Measurements from ENCODE around the gene ZNRF1. TPM values are rescaled to one million over a fixed set of nuclear protein-coding genes. Genes with fewer than 3 reads are reported as not detected.
"Not testable (repeated sequence)": the region's sequence is repeated elsewhere in the genome, so short reads cannot be mapped to it uniquely, and the experiment has no call there.

ZNRF1 gene
- total RNA-seq, 1 experiment from 2014 or later, result 48.2 TPM

DNA sequence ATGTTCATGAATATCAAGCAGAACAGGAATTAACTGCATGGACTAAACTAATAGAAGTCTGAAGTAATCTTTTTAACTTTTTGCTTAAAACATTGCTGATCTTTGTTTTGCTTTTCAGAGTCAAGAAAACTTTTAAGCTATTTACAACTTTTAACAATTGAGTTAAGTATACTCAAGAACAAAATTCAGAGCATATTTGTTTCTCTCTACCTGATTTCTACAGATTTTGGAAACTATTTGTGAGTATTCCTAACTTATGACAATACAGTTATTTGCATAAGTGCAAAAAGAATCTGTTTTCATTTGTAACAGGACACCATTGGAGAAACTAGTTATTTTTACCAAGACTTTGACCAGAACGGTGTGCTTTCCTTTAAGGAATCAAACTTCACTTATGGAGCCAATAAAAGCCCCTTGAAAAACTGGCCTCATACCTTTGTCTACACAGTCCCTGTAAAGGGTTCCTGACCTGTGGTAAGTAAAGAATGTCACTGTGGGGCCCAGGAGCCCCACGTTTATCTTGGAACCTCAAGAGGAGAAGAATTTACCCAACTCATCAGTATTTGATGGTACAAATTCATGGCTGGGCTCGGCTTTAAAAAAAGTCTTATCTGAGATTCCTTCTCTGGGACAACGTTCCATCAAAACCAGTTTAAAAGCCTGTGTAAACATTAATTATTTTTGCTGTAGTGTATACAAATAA lies 129.0 kb downstream of the ZNRF1 start:
- Histone ChIP-seq H3K4me1 (ENCODE audit: control insufficient read depth in 1 of 2, insufficient read depth in 2 of 2, low read length in 2 of 2) (no peaks in the 10 kb centered on the region; a peak in 1 of 4 replicates), H3K36me3 (ENCODE audit: control insufficient read depth in 1 of 2, insufficient read depth in 2 of 2, low read length in 2 of 2) (no peaks in the 10 kb centered on the region), H3K27ac (ENCODE audit: low read depth, low read length) (no peak overlapping the region), H3K9me2 (ENCODE audit: insufficient read depth) (no peaks in the 10 kb centered on the region), H2AFZ (ENCODE audit: low read depth, low read length, poor library complexity, severe bottlenecking) (no peak overlapping the region), H3K27me3 (ENCODE audit: insufficient read depth, low read length) (no peaks in the 10 kb centered on the region), H3K4me2 (ENCODE audit: low read length) (no peak overlapping the region), H3K4me3 (replicated peaks in 1 of 2; ENCODE audit: low read depth in 1 of 2, low read length in 2 of 2) (no peak overlapping the region), H4K20me1 (ENCODE audit: insufficient read depth) (no peaks in the 10 kb centered on the region), H3K9ac (ENCODE audit: low read length) (no peak overlapping the region), H3K9me3 (ENCODE audit: control insufficient read depth in 1 of 2, insufficient read depth in 1 of 2, low read depth in 1 of 2, low read length in 2 of 2) (peaks cover 0 to 5% of the 10 kb centered on the region in 2 experiments; a peak in 1 of 4 replicates), H3K79me2 (ENCODE audit: insufficient read depth, low read length) (no peaks in the 10 kb centered on the region)
- intact Hi-C loops (cut with micrococcal nuclease), result no loop called here
- TF ChIP-seq EGR1 (IDR thresholded peaks at IDR 0.05; ENCODE audit: low read depth) (no peak), POLR2AphosphoS5 (IDR thresholded peaks at IDR 0.05; ENCODE audit: low read depth, low read length) (no peak), SP1 (IDR thresholded peaks at IDR 0.05; ENCODE audit: low read depth) (no peak), ELF1 (IDR thresholded peaks at IDR 0.05; ENCODE audit: borderline replicate concordance, low read depth) (no peak), SIN3A (IDR thresholded peaks at IDR 0.05; ENCODE audit: low read depth) (no peak), EZH2phosphoT487 (IDR thresholded peaks at IDR 0.05; ENCODE audit: borderline replicate concordance) (no peak), FOSL1 (IDR thresholded peaks at IDR 0.05; ENCODE audit: low read depth) (no peak), JUND (IDR thresholded peaks at IDR 0.05) (no peak), EZH2 (IDR thresholded peaks at IDR 0.05) (no peak)
- TF ChIP-seq, protein P1, sequence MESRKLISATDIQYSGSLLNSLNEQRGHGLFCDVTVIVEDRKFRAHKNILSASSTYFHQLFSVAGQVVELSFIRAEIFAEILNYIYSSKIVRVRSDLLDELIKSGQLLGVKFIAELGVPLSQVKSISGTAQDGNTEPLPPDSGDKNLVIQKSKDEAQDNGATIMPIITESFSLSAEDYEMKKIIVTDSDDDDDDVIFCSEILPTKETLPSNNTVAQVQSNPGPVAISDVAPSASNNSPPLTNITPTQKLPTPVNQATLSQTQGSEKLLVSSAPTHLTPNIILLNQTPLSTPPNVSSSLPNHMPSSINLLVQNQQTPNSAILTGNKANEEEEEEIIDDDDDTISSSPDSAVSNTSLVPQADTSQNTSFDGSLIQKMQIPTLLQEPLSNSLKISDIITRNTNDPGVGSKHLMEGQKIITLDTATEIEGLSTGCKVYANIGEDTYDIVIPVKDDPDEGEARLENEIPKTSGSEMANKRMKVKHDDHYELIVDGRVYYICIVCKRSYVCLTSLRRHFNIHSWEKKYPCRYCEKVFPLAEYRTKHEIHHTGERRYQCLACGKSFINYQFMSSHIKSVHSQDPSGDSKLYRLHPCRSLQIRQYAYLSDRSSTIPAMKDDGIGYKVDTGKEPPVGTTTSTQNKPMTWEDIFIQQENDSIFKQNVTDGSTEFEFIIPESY (IDR thresholded peaks at IDR 0.05; ENCODE audit: extremely low read depth, insufficient replicate concordance, low read length), result no peak
- TF ChIP-seq, protein P2, sequence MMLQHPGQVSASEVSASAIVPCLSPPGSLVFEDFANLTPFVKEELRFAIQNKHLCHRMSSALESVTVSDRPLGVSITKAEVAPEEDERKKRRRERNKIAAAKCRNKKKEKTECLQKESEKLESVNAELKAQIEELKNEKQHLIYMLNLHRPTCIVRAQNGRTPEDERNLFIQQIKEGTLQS (IDR thresholded peaks at IDR 0.05), result no peak
- BruUV-seq (replicated peaks), result no TSS peak
- ChIA-PET POLR2A (interaction anchor here (1.2 kb wide), 1 partner anchor 11 kb away, joined by 3 read pairs; the partner anchor contains the start of gene LDHD), CTCF (no interaction called here), RAD21 (ENCODE audit: low non-redundant PET in 1 of 2, low total read pairs in 2 of 2, uncharacterized antibody in 2 of 2, unreplicated experiment in 2 of 2) (no interaction called here)
- ATAC-seq, result no peak
- no peak for DNase-seq (ENCODE audit: low read depth, low spot score)

DNA sequence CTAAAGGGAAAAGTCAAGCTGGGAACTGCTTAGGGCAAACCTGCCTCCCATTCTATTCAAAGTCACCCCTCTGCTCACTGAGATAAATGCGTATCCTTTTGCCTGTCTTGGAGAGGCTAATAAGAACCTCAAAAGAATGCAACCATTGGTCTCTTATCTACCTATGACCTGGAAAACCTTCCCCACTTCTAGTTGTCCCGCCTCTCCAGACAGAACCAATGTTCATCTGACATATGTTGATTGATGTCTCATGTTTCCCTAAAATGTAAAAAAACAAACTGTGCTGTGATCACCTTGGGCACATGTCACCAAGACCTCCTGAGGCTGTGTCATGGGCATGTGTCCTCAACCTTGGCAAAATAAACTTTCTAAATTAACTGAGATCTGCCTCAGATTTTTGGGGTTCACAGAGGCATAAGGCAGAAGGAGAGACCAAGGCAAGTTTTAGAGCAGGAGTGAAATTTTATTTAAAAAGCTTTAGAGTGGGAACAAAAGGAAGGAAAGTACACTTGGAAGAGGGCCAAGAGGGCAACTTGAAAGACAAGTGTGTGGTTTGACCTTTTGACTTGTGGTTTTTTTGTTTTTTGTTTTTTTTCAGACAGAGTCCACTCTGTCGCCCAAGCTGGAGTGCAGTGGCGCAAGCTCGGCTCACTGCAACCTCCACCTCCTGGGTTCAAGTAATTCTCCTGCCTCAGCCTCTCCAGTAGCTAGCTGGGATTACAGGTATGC lies 130.8 kb downstream of the ZNRF1 start:
- DNase-seq (ENCODE audit: low read depth, low spot score); H3K36me3 ChIP-seq (ENCODE audit: control insufficient read depth in 1 of 2, insufficient read depth in 2 of 2, low read length in 2 of 2); CTCF ChIA-PET; H4K20me1 ChIP-seq (ENCODE audit: insufficient read depth); H3K9ac ChIP-seq (ENCODE audit: low read length); RAD21 ChIA-PET (ENCODE audit: low non-redundant PET in 1 of 2, low total read pairs in 2 of 2, uncharacterized antibody in 2 of 2, unreplicated experiment in 2 of 2); POLR2A ChIA-PET; H3K27ac ChIP-seq (ENCODE audit: low read depth, low read length); H3K79me2 ChIP-seq (ENCODE audit: insufficient read depth, low read length); H3K4me3 ChIP-seq (replicated peaks in 1 of 2; ENCODE audit: low read depth in 1 of 2, low read length in 2 of 2); H3K4me1 ChIP-seq (ENCODE audit: control insufficient read depth in 1 of 2, insufficient read depth in 2 of 2, low read length in 2 of 2); intact Hi-C loops (cut with micrococcal nuclease); BruUV-seq (replicated peaks); H3K9me3 ChIP-seq (ENCODE audit: control insufficient read depth in 1 of 2, insufficient read depth in 1 of 2, low read depth in 1 of 2, low read length in 2 of 2); H3K4me2 ChIP-seq (ENCODE audit: low read length); H3K27me3 ChIP-seq (ENCODE audit: insufficient read depth, low read length); H3K9me2 ChIP-seq (ENCODE audit: insufficient read depth); H2AFZ ChIP-seq (ENCODE audit: low read depth, low read length, poor library complexity, severe bottlenecking): not testable (repeated sequence)
- peak; percentile 34; the same call in 1 of the 2 replicates for ATAC-seq
